Small intestine (tissue), 7 donors: ENCODE results near the gene OR52I1. TPM values are rescaled to one million over a fixed set of nuclear protein-coding genes. Genes with fewer than 3 reads are reported as not detected.

Experiments used
- DNase-seq, 2 donors: peaks; one replicate each; pipeline versions ENCODE4 v3.0.0 to v3.0.0-alpha.2; 2013
- FAIRE-seq: peaks from 2 replicates; lab custom pipeline; 2012; peaks lifted over from hg19 to GRCh38; lab: Jason Lieb, UNC
- H3K27ac ChIP-seq, 3 donors: one replicate each; pipeline ENCODE4 v1.5.1; 2013; ENCODE audit warnings: low read length in 2 of 3, mild to moderate bottlenecking in 2 of 3, control low read depth in 1 of 3, inconsistent platforms in 1 of 3, low read depth in 1 of 3, moderate library complexity in 1 of 3
- H3K27me3 ChIP-seq, 3 donors: one replicate each; pipeline ENCODE4 v1.6.1; 2013; ENCODE audit warnings: low read length in 3 of 3, inconsistent platforms in 1 of 3; ENCODE audit not compliant: control insufficient read depth in 3 of 3, insufficient read depth in 3 of 3
- H3K36me3 ChIP-seq, 3 donors: one replicate each; pipeline ENCODE4 v1.6.1; 2013; ENCODE audit warnings: low read length in 3 of 3, inconsistent platforms in 1 of 3, low read depth in 1 of 3, mild to moderate bottlenecking in 1 of 3, moderate library complexity in 1 of 3; ENCODE audit not compliant: control insufficient read depth in 3 of 3, insufficient read depth in 2 of 3
- H3K4me1 ChIP-seq, 3 donors: one replicate each; pipeline ENCODE4 v1.6.1; 2013; ENCODE audit warnings: low read length in 2 of 3, inconsistent platforms in 1 of 3, low read depth in 1 of 3, mild to moderate bottlenecking in 1 of 3, moderate library complexity in 1 of 3; ENCODE audit not compliant: control insufficient read depth in 3 of 3, insufficient read depth in 2 of 3
- H3K4me3 ChIP-seq, 3 donors: one replicate each; pipeline ENCODE4 v1.5.1; 2013; ENCODE audit warnings: low read length in 3 of 3, control low read depth in 1 of 3, inconsistent platforms in 1 of 3, low read depth in 1 of 3, mild to moderate bottlenecking in 1 of 3, moderate library complexity in 1 of 3
- H3K9me3 ChIP-seq, 2 donors: one replicate each; pipeline ENCODE4 v1.6.1; 2013; ENCODE audit warnings: low read depth in 1 of 2, low read length in 1 of 2; ENCODE audit not compliant: control insufficient read depth in 2 of 2, insufficient read depth in 1 of 2
- WGBS, 3 donors: extraction: QIAGEN DNeasy Blood & Tissue Kit; methylation state at CpG; one replicate each; pipeline ENCODE4 v1.1.7; 2013; 5-methylcytosine and 5-hydroxymethylcytosine counted together
- polyA plus RNA-seq, 4 donors: library from polyadenylated mRNA; stranded (reverse) in 3 of 4; unstranded in 1 of 4; fragments of 200-250 nt in 3 of 4; fragments of 120-200 nt in 1 of 4; gene quantifications; one replicate each; pipeline versions ENCODE4 v1.2.1 to v1.2.3, GENCODE V29; 2013
- donor health status: healthy with polysubstance abuse.
- donor health status: control.
- donor health status: control.
- donor health status: Bipolar disorder and iron deficiency.
- donor health status: healthy.

OR52I1 gene
- polyA plus RNA-seq, 4 donors = 0.07 TPM; not detected in 3

- H3K27me3 ChIP-seq = peaks cover 0 to 2% (median 0%) of the 10 kb centered on the region in 3 donors
- DNase-seq = no peak
- H3K36me3 ChIP-seq = no peaks in the 10 kb centered on the region
- no peaks in the 10 kb centered on the region for H3K4me1 ChIP-seq
- no peak overlapping the region for H3K4me3 ChIP-seq
- no peak overlapping the region for H3K27ac ChIP-seq
- WGBS, 3 donors = 91 to 93% (median 93%) methylated on average over 18 of the region's 18 CpGs
- no peaks in the 10 kb centered on the region for H3K9me3 ChIP-seq
- no peak for FAIRE-seq
Measured at GRCh38 chr11:4569075-4569474, 24.8 kb upstream of the OR52I1 start.

- DNase-seq = no peak
- no peak for FAIRE-seq
- no peaks in the 10 kb centered on the region for H3K27me3 ChIP-seq
- 49 to 61% (median 52%) methylated on average over 3 of the region's 3 CpGs for WGBS, 3 donors
- H3K9me3 ChIP-seq = no peaks in the 10 kb centered on the region
- H3K27ac ChIP-seq = no peak overlapping the region
- H3K36me3 ChIP-seq = no peaks in the 10 kb centered on the region
- no peaks in the 10 kb centered on the region for H3K4me1 ChIP-seq
- no peak overlapping the region for H3K4me3 ChIP-seq
Measured at GRCh38 chr11:4576880-4577279, 17.0 kb upstream of the OR52I1 start.

GRCh38 chr11:4577761-4578160, 16.1 kb upstream of the OR52I1 start:
- DNase-seq = peak in 1 of 2 donors; percentile 8
- Histone ChIP-seq H3K4me1 (no peaks in the 10 kb centered on the region), H3K4me3 (no peak overlapping the region), H3K36me3 (no peaks in the 10 kb centered on the region), H3K9me3 (no peaks in the 10 kb centered on the region), H3K27me3 (no peaks in the 10 kb centered on the region), H3K27ac (no peak overlapping the region)
- FAIRE-seq = no peak
- 55 to 60% (median 60%) methylated on average over 2 of the region's 2 CpGs for WGBS, 3 donors

- no peaks in the 10 kb centered on the region for H3K9me3 ChIP-seq
- H3K36me3 ChIP-seq = no peaks in the 10 kb centered on the region
- no peaks in the 10 kb centered on the region for H3K27me3 ChIP-seq
- DNase-seq (no peak), FAIRE-seq (no peak)
- no peaks in the 10 kb centered on the region for H3K4me1 ChIP-seq
- no peak overlapping the region for H3K4me3 ChIP-seq
- H3K27ac ChIP-seq = no peak overlapping the region
- 84 to 94% (median 91%) methylated on average over 6 of the region's 6 CpGs for WGBS, 3 donors
Measured at GRCh38 chr11:4578624-4579023, 15.2 kb upstream of the OR52I1 start.

GRCh38 chr11:4580124-4580523, 13.7 kb upstream of the OR52I1 start:
- H3K4me3 ChIP-seq = no peak overlapping the region
- no peak for FAIRE-seq
- no peak for DNase-seq
- no peak overlapping the region for H3K27ac ChIP-seq
- H3K9me3 ChIP-seq = no peaks in the 10 kb centered on the region
- H3K27me3 ChIP-seq = no peaks in the 10 kb centered on the region
- WGBS, 3 donors = 75 to 88% (median 82%) methylated on average over 1 of the region's 1 CpG
- no peaks in the 10 kb centered on the region for H3K4me1 ChIP-seq
- no peaks in the 10 kb centered on the region for H3K36me3 ChIP-seq

- H3K9me3 ChIP-seq = no peaks in the 10 kb centered on the region
- no peaks in the 10 kb centered on the region for H3K36me3 ChIP-seq
- no peak within 1 kb of the TSS for H3K27ac ChIP-seq
- H3K4me3 ChIP-seq = no peak within 1 kb of the TSS
- no peaks in the 10 kb centered on the region for H3K27me3 ChIP-seq
- FAIRE-seq = no peak
- H3K4me1 ChIP-seq = peaks cover 0 to 3% (median 0%) of the 10 kb centered on the region in 3 donors
- no peak for DNase-seq
Measured at GRCh38 chr11:4581443-4581842, 12.4 kb upstream of the OR52I1 start, which contains the start of gene OR52I2. Gene OR52I2, plus strand, starts transcription at chr11:4581743.

- H3K27me3 ChIP-seq = no peaks in the 10 kb centered on the region
- 58 to 80% (median 61%) methylated on average over 3 of the region's 3 CpGs for WGBS, 3 donors
- no peak for DNase-seq
- no peaks in the 10 kb centered on the region for H3K36me3 ChIP-seq
- peaks cover 0 to 3% (median 0%) of the 10 kb centered on the region in 3 donors for H3K4me1 ChIP-seq
- H3K9me3 ChIP-seq = no peaks in the 10 kb centered on the region
- no peak for FAIRE-seq
- no peak overlapping the region for H3K4me3 ChIP-seq
- no peak overlapping the region for H3K27ac ChIP-seq
Measured at GRCh38 chr11:4589017-4589416, 4.8 kb upstream of the OR52I1 start.

- DNase-seq (no peak), FAIRE-seq (no peak)
- Histone ChIP-seq H3K27ac (no peak overlapping the region), H3K4me1 (peaks cover 0 to 9% (median 4%) of the 10 kb centered on the region in 3 donors), H3K36me3 (peaks cover 11 to 34% (median 18%) of the 10 kb centered on the region in 3 donors), H3K27me3 (no peaks in the 10 kb centered on the region), H3K4me3 (no peak overlapping the region), H3K9me3 (no peaks in the 10 kb centered on the region)
- 92 to 94% (median 92%) methylated on average over 4 of the region's 4 CpGs for WGBS, 3 donors
Measured at GRCh38 chr11:4605057-4605456, 11.2 kb downstream of the OR52I1 start.
